Fibroblast of villous mesenchyme (primary cell): ENCODE measurements around the gene FOSL2. TPM values are rescaled to one million over a fixed set of nuclear protein-coding genes. Genes with fewer than 3 reads are reported as not detected.

Source experiments
- DNase-seq: peaks from one replicate; pipeline ENCODE4 v3.0.0-alpha.2; 2010; ENCODE audit warnings: low read depth
- H3K4me3 ChIP-seq: 2 replicates; pipeline ENCODE4 v1.5.1; 2011; ENCODE audit warnings: low read depth, mild to moderate bottlenecking, low read length
- total RNA-seq: library from RNA; depleted of rRNA; stranded (reverse); fragments of >200 nt; gene quantifications from 2 replicates; pipeline ENCODE4 v1.2.3, GENCODE V29; 2012
- TF ChIP-seq, protein P1 (sequence below): IDR thresholded peaks from 2 replicates; pipeline ENCODE4 v1.5.1; 2012; ENCODE audit warnings: low read depth, mild to moderate bottlenecking, low read length; ENCODE audit not compliant: insufficient read depth

Gene FOSL2
- total RNA-seq, 1 donor = 81.6 TPM

DNA sequence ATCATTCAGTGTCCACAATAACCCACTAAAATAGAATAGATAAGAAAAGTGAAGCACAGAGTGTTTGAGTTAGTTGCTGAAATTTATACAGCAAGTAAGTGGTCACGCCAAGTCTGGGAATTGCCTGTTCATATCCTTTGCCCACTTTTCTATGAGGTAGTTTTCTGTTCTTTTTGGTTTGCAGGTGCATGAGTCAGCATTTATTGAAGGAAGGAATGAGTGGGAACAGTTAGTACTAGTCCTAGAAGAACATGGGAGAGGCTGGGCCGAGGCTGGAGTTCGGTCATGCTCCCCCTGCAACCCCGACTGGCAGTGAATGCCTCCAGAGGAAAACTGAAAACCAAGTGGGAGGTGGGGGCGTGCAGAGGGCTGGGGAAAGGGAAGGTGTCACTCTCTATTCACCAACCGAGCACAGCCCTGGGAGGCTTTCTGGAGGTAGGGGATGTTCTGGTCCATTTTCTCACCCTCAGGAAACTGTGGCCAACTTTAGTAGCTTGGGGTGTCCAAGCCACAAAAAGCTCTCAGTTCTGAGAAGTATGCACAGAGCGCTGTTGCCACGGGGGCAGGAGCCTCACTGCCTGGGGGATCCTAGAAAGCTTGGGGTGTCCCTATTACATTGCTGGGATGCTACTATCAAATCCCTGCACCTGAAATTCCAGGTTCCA is 41.4 kb downstream of the FOSL2 start:
- DNase-seq = no peak
- TF ChIP-seq, protein P1, sequence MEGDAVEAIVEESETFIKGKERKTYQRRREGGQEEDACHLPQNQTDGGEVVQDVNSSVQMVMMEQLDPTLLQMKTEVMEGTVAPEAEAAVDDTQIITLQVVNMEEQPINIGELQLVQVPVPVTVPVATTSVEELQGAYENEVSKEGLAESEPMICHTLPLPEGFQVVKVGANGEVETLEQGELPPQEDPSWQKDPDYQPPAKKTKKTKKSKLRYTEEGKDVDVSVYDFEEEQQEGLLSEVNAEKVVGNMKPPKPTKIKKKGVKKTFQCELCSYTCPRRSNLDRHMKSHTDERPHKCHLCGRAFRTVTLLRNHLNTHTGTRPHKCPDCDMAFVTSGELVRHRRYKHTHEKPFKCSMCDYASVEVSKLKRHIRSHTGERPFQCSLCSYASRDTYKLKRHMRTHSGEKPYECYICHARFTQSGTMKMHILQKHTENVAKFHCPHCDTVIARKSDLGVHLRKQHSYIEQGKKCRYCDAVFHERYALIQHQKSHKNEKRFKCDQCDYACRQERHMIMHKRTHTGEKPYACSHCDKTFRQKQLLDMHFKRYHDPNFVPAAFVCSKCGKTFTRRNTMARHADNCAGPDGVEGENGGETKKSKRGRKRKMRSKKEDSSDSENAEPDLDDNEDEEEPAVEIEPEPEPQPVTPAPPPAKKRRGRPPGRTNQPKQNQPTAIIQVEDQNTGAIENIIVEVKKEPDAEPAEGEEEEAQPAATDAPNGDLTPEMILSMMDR = no peak
- no peak overlapping the region for H3K4me3 ChIP-seq

- no peak for DNase-seq
- no peak overlapping the region for H3K4me3 ChIP-seq
- TF ChIP-seq, protein P1 = no peak
These were observed 41.9 kb downstream of the FOSL2 start for GRCh38 chr2:28434600-28434989.

- H3K4me3 ChIP-seq = no peak overlapping the region
- TF ChIP-seq, protein P1 = no peak
- DNase-seq = no peak
These were observed 42.6 kb downstream of the FOSL2 start for GRCh38 chr2:28435241-28435640.

DNA sequence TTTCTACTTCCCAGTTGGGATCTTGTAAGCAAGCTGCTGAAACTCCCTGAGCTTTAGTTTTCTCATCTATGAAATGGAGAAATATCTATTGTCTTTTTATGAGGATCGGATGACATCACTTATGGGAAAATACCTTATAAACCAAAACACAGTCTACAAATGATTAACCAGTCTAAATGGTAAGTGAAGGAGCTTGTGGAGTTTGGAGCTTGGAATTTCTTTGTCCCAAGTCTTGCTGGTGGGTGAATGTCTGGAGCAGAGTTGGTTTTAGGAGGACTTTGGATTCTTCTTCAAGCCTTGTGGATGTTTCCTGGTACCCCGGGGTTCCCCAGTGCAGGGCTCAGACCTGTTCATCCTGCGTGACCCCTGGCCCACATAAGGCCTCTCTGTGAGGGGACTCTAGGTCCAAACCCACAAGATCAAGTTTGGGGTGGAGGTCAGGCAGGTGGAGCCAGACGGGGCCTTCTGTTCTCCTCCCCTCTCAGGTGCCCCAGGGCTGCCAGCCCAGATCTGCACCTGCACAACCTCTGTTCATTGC is 43.2 kb downstream of the FOSL2 start:
- TF ChIP-seq, protein P1 = no peak
- H3K4me3 ChIP-seq = no peak overlapping the region
- no peak for DNase-seq

DNA sequence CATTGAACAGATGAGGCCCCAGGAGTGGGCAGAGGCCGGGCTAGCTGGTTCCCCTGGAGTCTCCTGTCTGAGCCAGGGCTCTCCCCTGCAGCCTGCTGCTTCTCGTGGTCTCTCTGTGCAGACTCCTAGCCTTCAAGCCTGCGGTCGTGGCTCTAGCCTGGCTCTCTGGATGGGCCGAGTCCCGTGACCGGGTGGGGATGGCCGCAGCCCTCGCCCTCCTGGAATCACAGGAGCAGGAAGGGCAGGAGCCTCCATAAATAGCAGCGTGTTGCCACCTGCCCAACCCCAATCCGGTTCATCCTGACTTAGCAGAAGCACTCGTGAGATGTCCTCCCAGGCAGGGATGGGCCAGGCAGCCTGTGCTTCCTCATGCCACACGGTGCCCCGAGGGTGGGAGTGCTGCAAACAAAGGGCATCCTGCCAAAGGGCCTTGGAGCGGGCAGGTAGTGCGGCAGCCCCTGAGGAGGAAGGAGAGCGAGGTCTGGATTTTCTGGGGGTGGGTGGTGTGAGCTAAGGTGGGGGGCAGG is 43.9 kb downstream of the FOSL2 start:
- TF ChIP-seq, protein P1 = no peak
- H3K4me3 ChIP-seq = no peak overlapping the region
- DNase-seq = no peak

GRCh38 chr2:28437149-28437835 is 44.6 kb downstream of the FOSL2 start:
- DNase-seq = peak; percentile 61
- TF ChIP-seq, protein P1 = no peak
- no peak overlapping the region for H3K4me3 ChIP-seq
